ENCODE data around the gene GRB2.
"Not testable (repeated sequence)": the region's sequence is repeated elsewhere in the genome, so short reads cannot be mapped to it uniquely, and the experiment has no call there.

GRB2 gene

DNA sequence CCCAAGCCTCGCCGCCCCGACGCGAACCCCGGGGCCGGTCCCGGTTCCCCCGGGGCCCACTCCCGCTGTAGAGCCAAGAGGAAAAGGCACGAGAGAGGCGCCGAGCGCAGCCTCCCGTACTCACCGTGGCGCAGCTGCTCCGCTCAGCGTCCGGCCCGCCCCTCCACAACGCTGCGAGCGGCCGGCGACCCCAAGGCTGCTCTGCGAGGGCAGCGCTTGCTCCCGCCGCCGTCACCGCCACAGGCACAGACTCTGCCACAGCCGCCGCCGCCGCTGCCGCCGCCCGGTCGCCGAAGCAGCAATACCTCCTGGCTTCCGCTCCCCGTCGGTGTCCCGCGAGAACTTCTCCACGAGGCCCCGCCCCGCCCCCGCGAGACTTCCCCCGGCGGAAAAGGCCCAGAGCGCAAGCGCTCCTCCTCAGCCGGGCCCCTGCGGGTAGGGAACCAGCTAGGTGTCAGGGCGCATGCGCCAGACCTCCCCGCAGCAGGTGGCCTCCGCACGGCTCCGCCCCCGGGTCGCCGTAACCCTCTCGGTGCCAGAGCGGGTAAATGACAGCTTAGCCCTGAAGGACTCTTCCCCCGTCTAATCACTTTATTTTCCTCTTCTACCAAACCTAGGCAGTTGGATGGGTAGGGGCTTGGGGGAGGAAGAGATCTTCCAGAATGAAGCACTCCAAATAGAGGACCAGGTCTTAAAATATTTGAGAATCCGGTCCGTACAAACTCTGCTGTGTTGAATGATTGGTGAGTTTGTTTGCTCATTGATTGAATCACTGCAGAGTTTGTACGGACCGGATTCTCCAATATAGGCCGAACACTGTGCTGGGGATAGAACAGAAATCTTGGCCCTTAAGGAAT lies at the start of gene GRB2:
Gene GRB2 (minus strand): TSS at position 314 of the 857 bp plus-strand sequence. CDS start 12,050 bp downstream, outside the sequence.
- DNase-seq (ENCODE audit: low read depth in 1 of 2, low spot score in 1 of 2) = peak; percentile 99

DNA sequence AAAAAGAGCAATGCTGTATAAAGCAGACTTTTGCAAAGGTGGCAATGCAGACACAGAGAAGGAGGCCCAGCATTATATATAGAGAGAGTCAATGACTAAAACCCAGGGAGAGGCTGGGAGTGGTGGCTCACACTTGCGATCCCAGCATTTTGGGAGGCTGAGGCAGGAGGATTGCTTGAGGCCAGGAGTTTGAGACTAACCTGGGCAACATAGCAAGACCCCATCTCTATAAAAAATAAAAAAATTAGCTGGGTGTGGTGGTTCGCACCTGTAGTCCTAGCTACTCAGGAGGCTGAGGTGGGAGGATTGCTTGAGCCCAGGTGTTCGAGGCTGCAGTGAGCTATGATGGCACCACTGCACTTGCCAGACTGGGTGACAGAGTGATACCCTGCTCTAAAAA lies 49.2 kb upstream of the GRB2 start:
- DNase-seq (ENCODE audit: low read depth in 1 of 2, low spot score in 1 of 2) = not testable (repeated sequence)

DNA sequence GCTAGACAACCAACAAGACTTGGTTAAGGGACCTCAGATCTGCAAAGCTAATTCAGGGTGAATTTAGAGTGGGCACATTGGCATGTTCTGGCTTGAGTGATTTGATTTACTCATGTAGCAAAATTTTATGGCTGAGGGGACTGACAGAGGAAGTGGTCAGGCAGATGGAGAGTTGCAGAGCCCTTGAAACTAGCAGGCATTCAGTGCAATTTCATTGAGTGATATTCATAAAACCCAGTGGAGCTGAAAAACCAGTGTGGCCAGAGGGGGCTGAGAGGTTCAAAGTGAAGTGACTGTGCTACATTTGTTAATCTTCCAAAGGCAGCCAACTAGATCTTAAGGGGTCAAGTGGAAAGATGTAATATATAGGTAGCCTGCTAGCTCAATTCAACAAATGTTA lies 48.7 kb upstream of the GRB2 start:
- no peak for DNase-seq (ENCODE audit: low read depth in 1 of 2, low spot score in 1 of 2)

DNA sequence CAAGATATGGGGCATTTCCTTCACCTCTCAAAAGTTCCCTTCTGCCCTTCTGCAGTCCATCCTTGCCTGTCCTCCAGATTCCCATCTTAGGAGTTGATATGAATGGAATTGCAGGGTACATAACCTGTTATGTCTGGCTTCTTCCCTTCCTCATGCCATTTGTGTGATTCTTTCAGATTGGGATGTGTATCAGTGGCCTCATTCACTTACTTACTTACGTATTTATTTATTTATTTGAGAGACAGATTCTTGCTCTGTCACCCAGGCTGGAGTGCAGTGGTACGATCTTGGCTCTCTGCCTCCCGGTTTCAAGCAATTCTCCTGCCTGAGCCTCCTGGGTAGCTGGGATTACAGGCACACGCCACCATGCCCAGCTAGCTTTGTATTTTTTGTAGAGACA lies 44.8 kb upstream of the GRB2 start:
- DNase-seq (ENCODE audit: low read depth in 1 of 2, low spot score in 1 of 2) = no peak

DNA sequence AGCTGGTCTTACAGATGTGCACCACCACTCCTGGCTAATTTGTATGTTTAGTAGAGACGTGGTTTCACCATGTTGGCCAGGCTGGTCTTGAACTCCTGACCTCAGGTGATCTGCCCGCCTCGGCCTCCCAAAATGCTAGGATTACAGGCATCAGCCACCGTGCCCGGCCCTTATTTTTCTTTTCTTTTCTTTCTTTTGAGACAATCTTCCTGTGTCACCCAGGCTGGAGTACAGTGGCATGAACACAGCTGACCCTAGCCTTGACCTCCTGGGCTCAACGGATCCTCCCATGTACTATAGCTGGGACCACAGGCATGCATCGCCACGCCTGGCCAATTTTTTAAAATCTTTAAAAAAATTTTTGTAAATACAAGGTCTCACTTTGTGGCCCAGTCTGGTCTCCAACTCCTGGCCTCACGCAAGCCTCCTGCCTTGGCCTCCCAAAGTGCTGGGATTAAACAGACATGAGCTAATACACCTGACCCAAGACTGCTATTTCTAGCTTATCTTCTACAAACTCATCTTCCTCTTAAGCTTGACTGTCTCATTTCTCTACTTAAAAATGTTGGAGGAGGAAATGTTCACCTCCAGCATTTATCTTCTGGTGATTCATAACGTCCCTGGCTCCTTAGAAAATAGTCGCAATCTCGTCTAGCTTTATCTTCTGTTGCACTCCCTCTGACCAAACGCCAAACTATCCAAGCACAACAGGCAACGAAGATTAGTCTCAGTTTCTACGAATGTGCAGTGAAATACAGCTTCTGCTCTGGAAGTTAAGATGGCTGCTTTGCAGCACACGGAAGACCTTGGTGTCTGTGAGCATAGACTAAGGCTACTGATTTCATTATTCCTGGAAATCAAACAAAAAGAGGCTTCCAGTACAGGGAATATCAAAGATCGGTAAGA lies 42.7 kb upstream of the GRB2 start:
- DNase-seq (ENCODE audit: low read depth in 1 of 2, low spot score in 1 of 2) = no peak

DNA sequence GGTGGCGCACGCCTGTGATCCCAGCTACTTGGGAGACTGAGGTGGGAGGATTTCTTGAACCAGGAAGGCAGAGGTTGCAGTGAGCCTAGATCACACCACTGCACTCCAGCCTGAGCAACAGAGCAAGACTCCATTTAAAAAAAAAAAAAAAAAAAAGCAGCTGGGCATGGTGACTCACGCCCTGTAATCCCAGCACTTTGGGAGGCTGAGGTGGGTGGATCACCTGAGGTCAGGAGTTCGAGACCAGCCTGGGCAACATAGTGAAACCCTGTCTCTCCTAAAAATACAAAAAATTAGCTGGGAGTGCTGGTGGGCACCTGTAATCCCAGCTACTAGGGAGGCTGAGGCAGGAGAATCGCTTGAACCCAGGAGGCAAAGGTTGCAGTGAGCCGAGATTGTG lies 40.4 kb upstream of the GRB2 start:
- DNase-seq (ENCODE audit: low read depth in 1 of 2, low spot score in 1 of 2) = not testable (repeated sequence)

DNA sequence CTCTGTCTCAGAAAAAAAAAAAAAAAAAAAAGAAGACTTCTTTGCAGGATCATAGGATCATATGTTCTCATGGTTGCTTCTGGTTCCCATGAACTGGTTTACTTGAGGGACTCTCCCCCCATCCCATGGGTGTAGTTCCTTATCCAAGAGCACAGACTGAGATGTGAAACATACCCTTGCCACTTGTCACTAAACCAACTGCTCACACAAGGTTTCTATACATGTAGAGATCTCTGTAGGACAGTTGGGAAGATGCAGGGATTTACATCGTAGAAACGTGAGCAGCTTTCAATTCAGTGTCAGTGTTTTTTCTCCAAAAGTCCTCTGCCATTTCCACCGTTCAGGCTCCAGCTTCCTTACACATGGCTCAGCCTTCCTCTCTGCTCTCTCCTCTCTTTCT lies 39.8 kb upstream of the GRB2 start:
- DNase-seq (ENCODE audit: low read depth in 1 of 2, low spot score in 1 of 2) = no peak

DNA sequence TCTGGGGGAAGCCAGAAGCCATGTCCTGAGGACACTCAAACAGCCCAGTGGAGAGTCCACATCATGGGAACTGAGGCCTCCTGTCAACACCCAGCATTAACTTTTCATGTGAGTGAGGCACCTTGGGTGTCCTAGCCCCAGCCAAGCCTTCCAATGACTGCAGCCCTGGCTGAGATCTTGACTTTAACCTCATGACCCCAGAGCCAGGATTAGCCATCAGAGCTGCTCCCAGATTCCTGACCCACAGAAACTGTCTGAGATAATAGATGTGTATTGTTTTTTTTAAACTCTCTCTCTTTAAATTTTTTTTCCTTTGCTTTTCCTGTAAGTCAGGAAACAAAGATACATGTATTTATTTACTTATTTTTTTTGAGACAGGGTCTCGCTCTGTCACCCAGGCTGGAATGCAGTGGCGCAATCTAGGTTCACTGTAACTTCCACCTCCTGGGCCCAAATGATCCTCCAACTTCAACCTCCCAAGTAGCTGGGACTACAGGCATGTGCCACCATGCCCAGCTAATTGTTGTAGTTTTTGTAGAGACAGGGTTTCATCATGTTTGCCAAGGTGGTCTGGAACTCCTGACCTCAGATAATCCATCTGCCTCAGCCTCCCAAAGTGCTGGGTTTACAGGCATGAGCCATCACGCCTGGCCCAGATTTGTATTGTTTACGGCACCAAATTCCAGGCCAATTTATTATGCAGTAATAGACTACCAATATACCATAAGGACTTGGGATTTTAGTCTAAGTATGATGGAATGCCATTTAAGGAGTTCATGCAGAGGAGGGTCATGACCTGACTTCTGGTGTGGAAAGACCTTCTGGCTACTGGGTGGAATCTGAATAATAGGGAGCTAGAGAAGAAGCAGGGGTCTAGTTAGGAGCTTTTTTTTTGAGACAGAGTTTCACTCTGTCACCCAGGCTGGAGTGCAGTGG lies 37.0 kb upstream of the GRB2 start:
- DNase-seq (ENCODE audit: low read depth in 1 of 2, low spot score in 1 of 2) = no peak

DNA sequence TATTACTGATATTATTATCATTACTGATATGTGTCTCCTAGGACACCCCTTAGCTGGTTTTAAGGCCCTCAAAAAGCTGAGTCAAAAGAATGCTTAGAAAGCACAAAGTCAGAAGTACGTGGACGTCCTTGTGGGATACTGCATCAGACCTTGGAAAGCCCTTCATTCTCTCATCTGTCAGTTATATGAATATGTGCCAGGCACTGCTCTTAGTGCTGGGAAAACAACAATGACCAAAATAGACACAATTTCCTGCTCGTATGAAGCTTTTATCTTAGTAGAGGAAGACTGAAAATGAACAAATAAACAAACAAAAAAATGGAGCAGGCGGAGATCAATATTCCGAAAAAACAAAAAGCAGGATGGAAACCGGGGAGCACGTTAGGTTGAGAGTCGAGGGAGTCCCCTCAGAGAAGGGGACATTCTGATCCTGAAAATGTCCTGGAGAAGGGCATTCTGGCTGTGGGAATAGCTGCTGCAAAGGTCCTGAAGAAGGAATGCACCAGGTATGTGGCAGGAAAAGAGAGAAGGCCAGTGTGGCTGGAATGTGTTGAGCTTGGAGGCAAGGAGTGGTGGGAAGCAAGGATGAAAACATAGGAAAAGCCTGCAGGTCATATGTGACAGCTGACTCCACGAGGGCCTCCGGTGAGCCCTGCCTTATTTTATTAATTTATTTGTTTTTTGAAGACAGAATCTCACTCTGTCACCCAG lies 35.4 kb upstream of the GRB2 start:
- no peak for DNase-seq (ENCODE audit: low read depth in 1 of 2, low spot score in 1 of 2)

DNA sequence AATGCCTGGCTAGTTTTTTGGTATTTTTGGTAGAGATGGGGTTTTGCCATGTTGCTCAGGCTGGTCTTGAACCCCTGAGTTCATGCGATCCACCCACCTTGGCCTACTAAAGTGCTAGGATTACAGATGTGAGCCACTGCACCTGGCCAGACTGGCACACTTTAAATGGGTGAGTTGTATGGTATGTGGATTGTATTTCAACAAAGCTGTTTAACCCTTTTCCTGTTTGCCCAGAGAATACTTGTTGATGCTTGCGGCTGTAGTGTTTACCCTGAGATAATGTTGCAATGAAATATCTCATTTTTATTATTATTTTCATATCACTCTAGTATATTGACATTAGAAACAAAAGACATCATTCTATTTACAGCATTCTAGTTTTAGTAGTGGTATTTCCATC lies 33.8 kb upstream of the GRB2 start:
- DNase-seq (ENCODE audit: low read depth in 1 of 2, low spot score in 1 of 2) = no peak

DNA sequence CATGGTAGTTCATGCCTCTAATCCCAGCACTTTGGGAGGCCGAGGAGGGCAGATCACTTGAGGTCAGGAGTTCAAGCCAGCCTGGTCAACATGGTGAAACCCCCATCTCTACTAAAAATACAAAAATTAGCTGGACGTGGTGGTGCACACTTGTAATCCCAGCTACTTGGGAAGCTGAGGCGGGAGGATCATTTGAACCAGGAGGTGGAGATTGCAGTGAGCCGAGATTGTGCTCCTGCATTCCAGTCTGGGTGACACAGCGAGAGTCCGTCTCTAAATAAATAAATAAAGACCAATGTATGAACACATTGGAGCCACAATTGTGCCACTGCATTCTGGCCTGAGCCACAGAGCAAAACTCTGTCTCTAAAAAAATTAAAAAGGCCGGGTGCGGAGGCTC lies 31.9 kb upstream of the GRB2 start:
- not testable (repeated sequence) for DNase-seq (ENCODE audit: low read depth in 1 of 2, low spot score in 1 of 2)

DNA sequence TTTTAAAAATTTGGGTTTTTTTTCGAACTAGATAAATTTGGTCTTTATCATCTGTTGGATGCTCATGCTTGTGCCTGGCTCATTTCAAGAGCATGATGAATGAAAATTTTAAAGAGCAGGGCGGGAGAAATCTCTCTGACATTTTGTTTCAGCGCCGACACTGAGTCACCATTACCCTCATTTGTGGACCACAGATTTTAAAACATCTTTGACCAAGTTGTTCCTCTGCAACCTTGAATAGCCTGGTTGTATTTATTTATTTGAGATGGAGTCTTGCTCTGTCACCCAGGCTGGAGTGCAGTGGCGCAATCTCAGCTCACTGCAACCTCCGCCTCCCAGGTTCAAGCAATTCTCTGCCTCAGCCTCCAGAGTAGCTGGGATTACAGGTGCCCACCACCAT lies 29.0 kb upstream of the GRB2 start:
- DNase-seq (ENCODE audit: low read depth in 1 of 2, low spot score in 1 of 2) = not testable (repeated sequence)

DNA sequence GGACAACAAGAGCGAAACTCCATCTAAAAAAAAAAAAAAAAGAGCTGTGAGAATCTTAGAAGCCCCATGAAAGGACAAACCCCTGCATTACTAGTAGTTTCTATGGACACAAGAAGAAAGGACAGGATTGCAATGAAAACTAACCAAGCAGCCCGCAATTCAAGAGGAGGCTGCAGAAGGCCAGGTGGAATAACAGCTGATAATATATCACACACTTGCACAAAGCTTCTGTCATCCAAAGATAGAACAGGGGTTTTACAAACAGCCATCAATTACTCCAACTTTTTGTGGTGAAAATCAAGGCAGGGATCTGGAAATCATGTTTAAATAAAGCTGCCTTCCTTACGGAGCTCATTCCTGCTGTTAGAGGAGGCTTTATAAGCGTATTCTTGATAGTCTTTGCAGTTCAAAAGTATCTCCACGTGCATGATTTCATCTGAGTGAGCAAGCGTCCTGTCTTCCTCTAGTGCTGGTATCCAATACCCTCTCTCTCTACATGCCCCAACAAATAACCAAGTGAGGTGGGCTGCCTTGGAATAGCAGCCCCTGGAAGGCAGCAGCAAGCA lies 27.8 kb upstream of the GRB2 start:
- DNase-seq (ENCODE audit: low read depth in 1 of 2, low spot score in 1 of 2) = no peak

DNA sequence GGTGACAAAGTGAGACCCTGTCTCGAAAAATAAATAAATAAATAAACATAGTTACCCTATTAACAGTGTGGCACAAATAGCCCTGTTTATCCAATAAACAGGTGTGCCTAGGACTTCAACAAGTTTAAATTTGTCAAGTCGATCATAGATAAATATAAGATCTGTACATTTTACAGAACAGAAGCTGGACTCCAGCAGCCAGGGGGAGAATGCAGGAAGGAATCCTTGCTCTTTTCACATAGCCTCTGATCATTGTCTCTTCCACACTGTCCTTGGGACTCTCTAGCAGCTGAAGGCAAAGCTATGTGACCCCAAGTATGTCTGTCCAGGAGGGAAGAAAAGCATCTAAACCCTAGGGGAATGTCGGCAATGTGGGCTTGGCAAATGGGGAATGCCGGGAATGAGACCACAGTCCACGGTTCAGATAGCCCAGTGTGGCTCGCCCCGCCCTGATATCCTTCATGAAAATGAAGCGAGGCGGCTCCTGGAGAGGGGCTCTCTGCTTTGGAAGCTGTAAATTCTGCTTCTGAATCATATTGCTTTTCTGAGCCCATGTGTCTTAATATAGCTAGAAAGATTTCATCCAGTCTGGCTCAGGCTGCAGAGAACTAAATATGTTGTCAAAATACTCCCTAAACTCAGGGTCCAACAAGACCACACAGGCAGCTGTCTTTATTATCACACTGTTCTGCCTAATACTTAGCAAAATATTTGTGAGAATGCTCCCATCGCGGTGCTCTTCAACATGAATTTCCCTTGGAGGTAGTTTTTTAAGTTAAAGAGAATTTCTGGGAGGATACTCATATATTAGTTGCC lies 24.9 kb upstream of the GRB2 start:
- DNase-seq (ENCODE audit: low read depth in 1 of 2, low spot score in 1 of 2) = no peak

DNA sequence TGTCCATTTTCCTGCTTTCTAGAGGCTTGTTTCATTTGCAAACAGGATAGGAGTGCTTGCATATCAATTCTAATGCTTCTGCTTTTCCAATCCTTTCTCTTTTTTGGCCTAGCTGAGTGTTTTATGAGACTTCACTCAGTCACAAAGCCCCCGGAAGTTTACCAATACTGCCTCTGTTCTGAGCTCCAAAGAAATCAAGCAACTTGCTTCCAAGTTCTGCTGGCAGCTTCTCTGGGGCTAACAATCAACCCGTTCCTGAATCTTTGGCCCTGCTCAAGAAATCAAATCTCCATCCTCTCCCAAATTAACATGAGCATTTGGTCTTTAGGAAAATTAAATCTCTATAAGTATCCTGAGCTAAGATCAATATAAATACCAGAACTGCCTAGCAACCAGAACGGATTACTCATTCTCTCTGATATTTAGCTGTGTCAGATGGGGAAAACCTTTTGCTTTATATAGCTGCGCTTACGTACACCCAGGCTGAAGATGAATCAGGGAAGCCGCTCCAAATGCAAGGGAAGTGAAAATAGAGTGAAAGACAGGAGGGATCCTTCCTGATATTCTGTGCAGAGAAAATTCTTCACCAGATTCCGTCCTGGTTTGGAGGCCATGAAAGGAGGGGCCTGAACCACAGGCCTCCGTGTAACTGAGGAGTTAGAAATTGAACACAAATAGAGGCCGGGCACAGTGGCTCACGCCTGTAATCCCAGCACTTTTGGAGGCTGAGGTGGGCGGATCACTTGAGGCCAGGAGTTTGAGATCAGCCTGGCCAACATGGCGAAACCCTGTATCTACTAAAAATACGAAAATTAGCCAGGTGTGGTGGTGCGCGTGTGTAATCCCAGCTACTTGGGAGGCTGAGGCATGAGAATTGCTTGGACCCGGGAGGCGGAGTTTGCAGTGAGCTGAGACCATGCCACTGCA lies 23.3 kb upstream of the GRB2 start:
- DNase-seq (ENCODE audit: low read depth in 1 of 2, low spot score in 1 of 2) = no peak

DNA sequence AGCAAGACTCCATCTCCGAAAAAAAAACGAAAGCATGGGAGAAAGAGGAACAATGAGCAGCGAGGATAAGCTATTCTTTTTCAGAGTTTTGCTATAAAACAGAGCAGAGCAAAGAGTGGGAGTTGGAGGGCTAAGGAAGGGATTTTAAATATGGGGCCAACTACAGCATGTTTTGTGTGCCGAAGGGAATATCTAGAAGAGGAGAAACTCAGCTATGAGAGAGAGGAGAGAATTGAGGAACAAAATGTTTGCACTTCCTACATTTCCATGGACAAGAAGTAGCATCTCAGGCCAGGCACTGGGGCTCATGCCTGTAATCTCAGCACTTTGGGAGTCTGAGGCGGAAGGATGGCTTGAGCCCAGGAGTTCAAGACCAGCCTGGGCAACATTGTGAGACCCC lies 13.1 kb upstream of the GRB2 start:
- no peak for DNase-seq (ENCODE audit: low read depth in 1 of 2, low spot score in 1 of 2)

DNA sequence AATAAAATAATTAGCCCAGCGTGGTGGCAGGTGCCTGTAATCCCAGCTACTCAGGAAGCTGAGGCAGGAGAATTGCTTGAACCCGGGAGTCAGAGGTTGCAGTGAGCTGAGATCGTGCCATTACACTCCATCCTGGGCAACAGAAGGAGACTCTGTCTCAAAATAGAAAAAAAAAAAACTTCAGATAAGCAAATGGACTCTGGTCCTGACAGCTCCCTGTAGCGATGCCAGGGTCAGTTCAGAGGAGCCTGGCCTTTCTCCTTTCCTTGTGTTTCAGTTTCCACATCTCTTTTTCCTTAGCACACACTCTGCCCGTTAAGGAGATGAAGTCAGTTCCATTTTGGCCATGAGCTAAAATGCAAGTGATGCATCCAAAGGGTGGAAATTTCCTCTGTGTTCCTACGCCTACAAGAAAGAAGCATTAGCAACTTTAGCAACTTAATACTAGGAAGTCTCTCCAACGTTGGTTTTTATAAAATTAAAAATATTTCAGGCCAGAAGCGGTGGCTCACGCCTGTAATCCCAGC lies 11.6 kb upstream of the GRB2 start:
- no peak for DNase-seq (ENCODE audit: low read depth in 1 of 2, low spot score in 1 of 2)

DNA sequence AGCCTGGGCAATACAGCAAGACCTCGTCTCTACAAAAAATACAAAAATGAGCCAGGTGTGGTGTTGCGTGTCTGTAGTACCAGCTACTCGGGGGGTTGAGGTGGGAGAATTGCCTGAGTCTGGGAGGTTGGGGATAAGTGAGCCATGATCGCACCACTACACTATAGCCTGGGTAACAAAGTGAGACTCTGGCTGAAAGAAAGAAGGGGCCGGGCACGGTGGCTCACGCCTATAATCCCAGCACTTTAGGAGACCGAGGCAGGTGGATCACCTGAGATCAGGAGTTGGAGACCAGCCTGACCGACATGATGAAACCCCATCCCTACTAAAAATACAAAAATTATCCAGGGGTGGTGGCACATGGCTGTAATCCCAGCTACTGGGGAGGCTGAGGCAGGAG lies 10.5 kb upstream of the GRB2 start:
- no peak for DNase-seq (ENCODE audit: low read depth in 1 of 2, low spot score in 1 of 2)

Measured in activated CD4-positive, alpha-beta T cell treated with anti-CD3 and anti-CD28 coated beads, Interleukin-2, amount 50 U/mL, for 24 hours (primary cell).